ENCODE results near the gene MTG2. TPM values are rescaled to one million over a fixed set of nuclear protein-coding genes. Genes with fewer than 3 reads are reported as not detected.

Gene MTG2
- total and polyA plus RNA-seq, 4 donors = 5.3 to 55.3 (median 29.0) TPM

GRCh38 chr20:62163986-62164762 lies 18.7 kb upstream of the MTG2 start:
- intact Hi-C loops (cut with DNase I) = no loop called here
- no peaks in the 10 kb centered on the region for H3K9me3 ChIP-seq (ENCODE audit: control insufficient read depth, low read length)
- H3K4me3 ChIP-seq (ENCODE audit: low read length in 2 of 2) = no peak overlapping the region
- 95 to 97% methylated on average over 29 of the region's 29 CpGs for WGBS, 2 donors
- no peak for DNase-seq
- H3K27ac ChIP-seq (ENCODE audit: low read depth in 1 of 2, low read length in 2 of 2) = no peak overlapping the region
- no peaks in the 10 kb centered on the region for H3K4me1 ChIP-seq (ENCODE audit: control insufficient read depth in 1 of 2, insufficient read depth in 2 of 2, low read length in 2 of 2)
- H3K27me3 ChIP-seq (ENCODE audit: control insufficient read depth in 1 of 2, insufficient read depth in 2 of 2, low read length in 1 of 2) = no peaks in the 10 kb centered on the region
- no peak for ATAC-seq (ENCODE audit: low FRiP score)
- peaks cover 4 to 16% of the 10 kb centered on the region in 2 donors for H3K36me3 ChIP-seq (ENCODE audit: control insufficient read depth in 1 of 2, insufficient read depth in 2 of 2, low read length in 1 of 2)

- Histone ChIP-seq H3K27ac (ENCODE audit: low read depth in 1 of 2, low read length in 2 of 2) (no peak overlapping the region), H3K36me3 (ENCODE audit: control insufficient read depth in 1 of 2, insufficient read depth in 2 of 2, low read length in 1 of 2) (peaks cover 4 to 16% of the 10 kb centered on the region in 2 donors), H3K9me3 (ENCODE audit: control insufficient read depth, low read length) (no peaks in the 10 kb centered on the region), H3K4me1 (ENCODE audit: control insufficient read depth in 1 of 2, insufficient read depth in 2 of 2, low read length in 2 of 2) (no peaks in the 10 kb centered on the region), H3K4me3 (ENCODE audit: low read length in 2 of 2) (no peak overlapping the region), H3K27me3 (ENCODE audit: control insufficient read depth in 1 of 2, insufficient read depth in 2 of 2, low read length in 1 of 2) (no peaks in the 10 kb centered on the region)
- DNase-seq (no peak), ATAC-seq (ENCODE audit: low FRiP score) (no peak)
- intact Hi-C loops (cut with DNase I) = no loop called here
- 96% methylated on average over 41 of the region's 41 CpGs for WGBS, 2 donors
Observed at GRCh38 chr20:62164879-62165761, 17.7 kb upstream of the MTG2 start.

- Histone ChIP-seq H3K4me3 (ENCODE audit: low read length in 2 of 2) (no peak overlapping the region), H3K27me3 (ENCODE audit: control insufficient read depth in 1 of 2, insufficient read depth in 2 of 2, low read length in 1 of 2) (no peaks in the 10 kb centered on the region), H3K4me1 (ENCODE audit: control insufficient read depth in 1 of 2, insufficient read depth in 2 of 2, low read length in 2 of 2) (no peaks in the 10 kb centered on the region), H3K9me3 (ENCODE audit: control insufficient read depth, low read length) (no peaks in the 10 kb centered on the region), H3K36me3 (ENCODE audit: control insufficient read depth in 1 of 2, insufficient read depth in 2 of 2, low read length in 1 of 2) (peaks cover 4 to 16% of the 10 kb centered on the region in 2 donors), H3K27ac (ENCODE audit: low read depth in 1 of 2, low read length in 2 of 2) (no peak overlapping the region)
- 87 to 91% methylated on average over 25 of the region's 25 CpGs for WGBS, 2 donors
- DNase-seq = no peak
- intact Hi-C loops (cut with DNase I) = no loop called here
- peak; percentile 33 for ATAC-seq (ENCODE audit: low FRiP score)
Observed at GRCh38 chr20:62165762-62166399, 16.9 kb upstream of the MTG2 start.

- Histone ChIP-seq H3K36me3 (ENCODE audit: control insufficient read depth in 1 of 2, insufficient read depth in 2 of 2, low read length in 1 of 2) (peaks cover 4 to 16% of the 10 kb centered on the region in 2 donors), H3K27me3 (ENCODE audit: control insufficient read depth in 1 of 2, insufficient read depth in 2 of 2, low read length in 1 of 2) (no peaks in the 10 kb centered on the region), H3K4me3 (ENCODE audit: low read length in 2 of 2) (no peak overlapping the region), H3K27ac (ENCODE audit: low read depth in 1 of 2, low read length in 2 of 2) (no peak overlapping the region), H3K9me3 (ENCODE audit: control insufficient read depth, low read length) (no peaks in the 10 kb centered on the region), H3K4me1 (ENCODE audit: control insufficient read depth in 1 of 2, insufficient read depth in 2 of 2, low read length in 2 of 2) (no peaks in the 10 kb centered on the region)
- 86 to 87% methylated on average over 6 of the region's 6 CpGs for WGBS, 2 donors
- intact Hi-C loops (cut with DNase I) = no loop called here
- ATAC-seq (ENCODE audit: low FRiP score) = no peak
- no peak for DNase-seq
Observed at GRCh38 chr20:62167474-62167873, 15.4 kb upstream of the MTG2 start.

GRCh38 chr20:62168061-62168460 lies 14.8 kb upstream of the MTG2 start:
- H3K27ac ChIP-seq (ENCODE audit: low read depth in 1 of 2, low read length in 2 of 2) = no peak overlapping the region
- H3K4me3 ChIP-seq (ENCODE audit: low read length in 2 of 2) = no peak overlapping the region
- 90 to 94% methylated on average over 4 of the region's 4 CpGs for WGBS, 2 donors
- no peaks in the 10 kb centered on the region for H3K4me1 ChIP-seq (ENCODE audit: control insufficient read depth in 1 of 2, insufficient read depth in 2 of 2, low read length in 2 of 2)
- no peaks in the 10 kb centered on the region for H3K9me3 ChIP-seq (ENCODE audit: control insufficient read depth, low read length)
- H3K36me3 ChIP-seq (ENCODE audit: control insufficient read depth in 1 of 2, insufficient read depth in 2 of 2, low read length in 1 of 2) = peaks cover 4 to 16% of the 10 kb centered on the region in 2 donors
- no peaks in the 10 kb centered on the region for H3K27me3 ChIP-seq (ENCODE audit: control insufficient read depth in 1 of 2, insufficient read depth in 2 of 2, low read length in 1 of 2)
- intact Hi-C loops (cut with DNase I) = no loop called here
- ATAC-seq (ENCODE audit: low FRiP score) = no peak
- no peak for DNase-seq

- DNase-seq (no peak), ATAC-seq (ENCODE audit: low FRiP score) (no peak)
- WGBS, 2 donors = 95 to 96% methylated on average over 23 of the region's 23 CpGs
- Histone ChIP-seq H3K4me1 (ENCODE audit: control insufficient read depth in 1 of 2, insufficient read depth in 2 of 2, low read length in 2 of 2) (no peaks in the 10 kb centered on the region), H3K36me3 (ENCODE audit: control insufficient read depth in 1 of 2, insufficient read depth in 2 of 2, low read length in 1 of 2) (peaks cover 4 to 16% of the 10 kb centered on the region in 2 donors), H3K27ac (ENCODE audit: low read depth in 1 of 2, low read length in 2 of 2) (no peak overlapping the region), H3K9me3 (ENCODE audit: control insufficient read depth, low read length) (no peaks in the 10 kb centered on the region), H3K4me3 (ENCODE audit: low read length in 2 of 2) (no peak overlapping the region), H3K27me3 (ENCODE audit: control insufficient read depth in 1 of 2, insufficient read depth in 2 of 2, low read length in 1 of 2) (no peaks in the 10 kb centered on the region)
- intact Hi-C loops (cut with DNase I) = no loop called here
Observed at GRCh38 chr20:62168890-62169435, 13.9 kb upstream of the MTG2 start.

- Histone ChIP-seq H3K36me3 (ENCODE audit: control insufficient read depth in 1 of 2, insufficient read depth in 2 of 2, low read length in 1 of 2) (peaks cover 0 to 4% of the 10 kb centered on the region in 2 donors), H3K27ac (ENCODE audit: low read depth in 1 of 2, low read length in 2 of 2) (no peak overlapping the region), H3K4me3 (ENCODE audit: low read length in 2 of 2) (no peak overlapping the region), H3K9me3 (ENCODE audit: control insufficient read depth, low read length) (no peaks in the 10 kb centered on the region), H3K4me1 (ENCODE audit: control insufficient read depth in 1 of 2, insufficient read depth in 2 of 2, low read length in 2 of 2) (no peaks in the 10 kb centered on the region), H3K27me3 (ENCODE audit: control insufficient read depth in 1 of 2, insufficient read depth in 2 of 2, low read length in 1 of 2) (no peaks in the 10 kb centered on the region)
- no peak for ATAC-seq (ENCODE audit: low FRiP score)
- no peak for DNase-seq
- intact Hi-C loops (cut with DNase I) = no loop called here
- WGBS, 2 donors = 89 to 90% methylated on average over 9 of the region's 9 CpGs
Observed at GRCh38 chr20:62170536-62170935, 12.3 kb upstream of the MTG2 start.

GRCh38 chr20:62171245-62171644 lies 11.6 kb upstream of the MTG2 start:
- no peak for DNase-seq
- intact Hi-C loops (cut with DNase I) = no loop called here
- no peak overlapping the region for H3K4me3 ChIP-seq (ENCODE audit: low read length in 2 of 2)
- H3K27me3 ChIP-seq (ENCODE audit: control insufficient read depth in 1 of 2, insufficient read depth in 2 of 2, low read length in 1 of 2) = no peaks in the 10 kb centered on the region
- H3K4me1 ChIP-seq (ENCODE audit: control insufficient read depth in 1 of 2, insufficient read depth in 2 of 2, low read length in 2 of 2) = no peaks in the 10 kb centered on the region
- ATAC-seq (ENCODE audit: low FRiP score) = no peak
- H3K27ac ChIP-seq (ENCODE audit: low read depth in 1 of 2, low read length in 2 of 2) = no peak overlapping the region
- WGBS, 2 donors = 89 to 92% methylated on average over 8 of the region's 8 CpGs
- peaks cover 0 to 4% of the 10 kb centered on the region in 2 donors for H3K36me3 ChIP-seq (ENCODE audit: control insufficient read depth in 1 of 2, insufficient read depth in 2 of 2, low read length in 1 of 2)
- no peaks in the 10 kb centered on the region for H3K9me3 ChIP-seq (ENCODE audit: control insufficient read depth, low read length)
